Left lobe of liver (tissue), 2 donors: ENCODE results near the gene CRYAA. TPM values are rescaled to one million over a fixed set of nuclear protein-coding genes. Genes with fewer than 3 reads are reported as not detected.
"Not testable (repeated sequence)": the region's sequence is repeated elsewhere in the genome, so short reads cannot be mapped to it uniquely, and the experiment has no call there.

Experiments used
- ATAC-seq: fragments of 200-7000 bp; cut with Tn5 transposase; one replicate; pipeline ENCODE4 v1.9.1; 2020; ENCODE audit warnings: mild to moderate bottlenecking, moderate library complexity
- DNase-seq: peaks from one replicate; pipeline ENCODE4 v3.0.0-alpha.2; 2020; ENCODE audit warnings: low spot score
- total RNA-seq: library from RNA; stranded (reverse); gene quantifications from one replicate; pipeline ENCODE4 v1.2.1, GENCODE V29; 2021
- donor health status: DM: no; HTN: no; CAD: no; lungs with moderate emphysema.
- donor health status: DM: no; HTN: yes; CAD: no.

The CRYAA gene
- total RNA-seq = not detected

DNA sequence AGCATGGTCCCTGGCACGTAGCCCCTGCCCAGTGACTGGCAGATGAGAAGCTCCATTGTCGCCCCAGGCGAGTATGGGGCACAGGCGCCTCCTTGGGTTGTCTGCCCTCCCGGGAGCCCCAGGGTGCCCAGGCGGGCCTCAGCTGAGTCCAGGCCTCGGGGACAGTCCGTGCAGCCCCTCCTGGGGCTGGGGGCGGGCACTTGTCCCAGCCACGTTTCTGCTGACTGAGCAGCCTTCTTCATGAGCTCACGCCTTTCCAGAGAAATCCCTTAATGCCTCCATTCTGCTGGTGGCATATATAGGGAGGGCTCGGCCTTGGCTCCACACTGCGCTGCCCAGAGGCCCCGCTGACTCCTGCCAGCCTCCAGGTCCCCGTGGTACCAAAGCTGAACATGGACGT is at the start of gene CRYAA:
TSS of gene CRYAA (plus strand) at position 301 of the 400 bp plus-strand sequence. CDS start at position 393, 92 bp downstream.
- DNase-seq, ATAC-seq: not testable (repeated sequence)

DNA sequence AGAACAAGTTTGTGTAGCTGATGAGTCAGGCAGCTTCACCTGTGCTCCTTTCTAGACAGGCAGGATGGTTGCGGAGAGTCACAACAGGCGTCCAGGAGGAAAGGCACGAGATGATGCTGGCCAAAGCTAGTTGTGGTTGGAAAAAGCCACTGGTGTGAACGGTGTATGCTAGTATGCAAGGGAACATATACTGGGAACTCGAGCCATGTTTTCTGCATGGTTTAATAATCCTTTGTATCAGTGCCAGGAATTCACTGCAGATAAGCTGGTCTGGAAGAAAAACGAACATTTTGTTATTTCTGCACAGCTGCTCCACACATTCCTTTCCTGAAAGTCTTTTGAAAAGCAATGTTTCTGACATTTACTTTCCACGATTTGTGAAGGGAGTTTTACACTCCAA is 38.7 kb upstream of the CRYAA start:
- ATAC-seq, DNase-seq: not testable (repeated sequence)

DNA sequence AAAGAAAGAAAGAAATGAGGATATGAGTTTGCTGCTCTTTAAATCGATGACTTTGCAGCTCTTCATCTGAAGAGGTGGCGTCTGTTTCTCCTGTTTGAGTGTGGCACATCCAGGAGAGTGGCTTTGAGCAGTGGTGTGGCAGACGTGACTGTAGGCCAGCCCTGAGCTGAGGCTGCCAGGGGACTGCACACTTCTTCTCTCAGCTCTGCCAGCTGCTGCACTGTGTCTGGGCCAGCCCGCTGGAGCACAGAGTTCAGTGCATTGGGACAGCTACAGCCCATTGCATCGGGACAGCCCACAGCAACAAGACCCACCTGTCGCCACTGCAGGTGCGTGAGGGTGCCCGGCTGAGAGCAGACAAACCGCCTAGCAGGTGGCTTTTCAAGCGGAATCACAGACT is 34.3 kb upstream of the CRYAA start:
- not testable (repeated sequence) for ATAC-seq, DNase-seq

- peak; percentile 83 for ATAC-seq
- not testable (repeated sequence) for DNase-seq
These were observed 29.9 kb upstream of the CRYAA start for GRCh38 chr21:43138944-43139343.

- DNase-seq, ATAC-seq: not testable (repeated sequence)
These were observed 27.4 kb upstream of the CRYAA start for GRCh38 chr21:43141407-43141806.

DNA sequence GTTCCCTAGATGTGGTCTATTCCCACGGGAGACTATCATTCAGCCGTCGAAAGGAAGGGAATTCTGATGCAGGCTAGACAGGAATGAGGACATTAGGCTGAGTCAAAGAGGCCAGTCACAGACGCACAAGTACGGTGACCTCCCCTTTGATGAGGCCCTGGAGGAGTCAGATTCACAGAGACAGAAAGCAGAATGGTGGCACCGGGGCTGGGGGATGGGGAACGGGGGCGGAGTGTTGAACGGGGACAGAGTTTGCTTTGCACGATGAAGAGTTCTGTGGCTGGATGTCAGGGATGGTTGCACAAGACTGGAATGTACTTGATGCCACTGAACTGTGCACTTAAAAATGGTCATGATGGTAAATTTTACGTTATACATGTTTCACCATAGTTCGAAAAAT is 22.2 kb upstream of the CRYAA start:
- ATAC-seq = peak; percentile 58
- not testable (repeated sequence) for DNase-seq

DNA sequence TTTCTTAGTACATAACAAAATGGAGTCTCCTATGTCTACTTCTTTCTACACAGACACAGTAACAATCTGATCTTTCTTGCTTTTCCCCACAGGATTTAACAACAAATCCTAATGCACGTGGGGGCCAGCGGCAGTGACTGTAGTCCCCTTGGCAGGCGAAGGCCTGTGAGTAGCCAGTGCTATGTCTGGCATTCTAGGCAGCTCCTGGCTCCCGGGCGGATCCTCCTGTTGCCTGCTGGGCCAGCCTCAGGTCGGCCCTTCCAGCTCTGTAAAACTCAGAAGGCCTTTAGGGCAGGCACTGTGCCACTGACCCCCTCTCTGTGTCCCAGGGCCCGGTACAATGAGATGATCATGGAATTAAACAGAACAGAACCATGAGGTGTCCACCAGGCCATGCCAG is 20.8 kb upstream of the CRYAA start:
- not testable (repeated sequence) for ATAC-seq, DNase-seq

DNA sequence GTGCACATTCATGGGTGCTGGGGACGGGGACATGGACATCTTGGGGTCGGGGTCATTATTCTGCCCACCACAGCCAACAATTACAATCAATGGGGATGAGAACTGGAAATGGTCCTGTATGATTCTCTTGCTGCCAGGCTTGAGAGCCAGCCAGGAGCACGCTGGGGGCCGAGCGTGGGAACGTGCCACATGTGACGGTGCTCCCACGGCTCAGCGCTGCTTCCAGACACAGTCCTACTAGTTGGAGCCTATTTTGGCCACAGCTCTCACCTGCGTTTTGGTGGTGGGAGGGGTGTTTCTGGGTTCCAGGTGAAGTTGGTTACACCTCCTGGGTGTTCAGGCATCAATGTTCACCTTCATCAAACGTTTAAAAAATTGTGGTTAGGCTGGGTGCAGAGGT is 19.5 kb upstream of the CRYAA start:
- DNase-seq, ATAC-seq: not testable (repeated sequence)

- not testable (repeated sequence) for ATAC-seq, DNase-seq
These were observed 15.2 kb upstream of the CRYAA start for GRCh38 chr21:43153601-43154000.

GRCh38 chr21:43159279-43160175 is 9.3 kb upstream of the CRYAA start:
- ATAC-seq, DNase-seq: not testable (repeated sequence)

DNA sequence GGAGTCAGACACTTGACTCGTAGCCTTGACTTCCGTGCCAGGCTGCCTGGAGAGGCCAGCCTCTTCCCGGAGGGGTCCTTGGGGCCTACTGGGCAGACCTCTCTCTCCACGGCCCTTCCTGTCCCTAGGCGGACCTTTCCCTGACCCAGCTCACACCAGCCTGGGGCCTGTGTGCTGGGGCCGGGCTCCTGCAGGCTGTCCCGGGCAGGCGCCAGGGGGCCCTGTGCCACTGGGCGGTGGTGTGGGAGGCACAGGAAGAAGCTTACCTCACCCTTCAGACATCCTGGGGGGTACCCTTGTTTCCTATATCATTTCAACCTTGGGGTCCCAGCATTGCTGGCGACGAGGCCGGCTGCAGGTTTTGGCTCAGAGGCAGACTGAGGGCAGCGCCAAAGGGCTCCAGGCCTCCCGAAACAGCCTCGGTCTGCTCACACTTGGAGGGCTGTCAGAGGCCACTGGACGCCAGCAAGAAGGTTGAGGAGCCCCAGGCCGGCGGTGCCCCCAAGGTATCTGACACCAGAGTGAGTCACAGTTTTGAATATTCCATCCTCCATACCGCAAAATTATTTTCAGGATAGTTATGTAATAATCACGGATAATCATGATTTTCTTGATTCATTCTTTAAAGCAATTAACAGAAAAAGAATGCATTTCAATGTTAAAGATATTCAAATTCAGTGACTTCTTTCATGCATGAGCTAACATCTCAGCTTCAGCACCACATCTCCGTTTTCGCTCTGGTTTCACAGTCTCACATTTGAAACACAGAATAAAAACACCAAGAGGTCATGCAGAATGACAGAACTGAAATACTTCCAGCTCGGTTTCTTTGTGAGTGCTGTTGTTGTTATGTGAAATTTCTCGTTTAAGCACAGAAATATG is 6.7 kb upstream of the CRYAA start:
- not testable (repeated sequence) for DNase-seq, ATAC-seq

DNA sequence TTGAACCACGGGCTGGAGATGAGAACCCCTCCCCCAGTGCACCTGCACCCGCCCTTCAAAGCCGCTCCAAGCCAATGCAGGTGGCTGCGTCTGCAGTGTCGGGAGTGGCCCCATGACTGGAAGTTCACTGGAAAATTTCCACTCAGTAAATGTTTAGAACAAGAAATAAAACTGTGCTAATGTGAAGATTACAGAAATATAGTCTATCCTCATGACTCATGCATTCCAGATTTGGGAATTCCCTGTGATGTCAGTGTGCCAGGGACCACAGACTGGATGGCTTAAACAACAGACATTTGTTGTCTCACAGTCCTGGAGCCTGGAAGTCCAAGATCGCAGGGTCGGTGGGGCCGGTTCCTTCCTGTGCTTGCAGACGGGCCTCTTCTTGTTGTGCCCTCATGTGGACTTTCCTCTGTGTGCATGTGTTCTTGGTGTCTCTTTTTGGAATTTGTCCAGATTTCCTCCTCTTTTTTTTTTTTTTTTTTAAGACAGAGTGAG is 6.1 kb upstream of the CRYAA start:
- not testable (repeated sequence) for DNase-seq
- peak; percentile 28 for ATAC-seq

DNA sequence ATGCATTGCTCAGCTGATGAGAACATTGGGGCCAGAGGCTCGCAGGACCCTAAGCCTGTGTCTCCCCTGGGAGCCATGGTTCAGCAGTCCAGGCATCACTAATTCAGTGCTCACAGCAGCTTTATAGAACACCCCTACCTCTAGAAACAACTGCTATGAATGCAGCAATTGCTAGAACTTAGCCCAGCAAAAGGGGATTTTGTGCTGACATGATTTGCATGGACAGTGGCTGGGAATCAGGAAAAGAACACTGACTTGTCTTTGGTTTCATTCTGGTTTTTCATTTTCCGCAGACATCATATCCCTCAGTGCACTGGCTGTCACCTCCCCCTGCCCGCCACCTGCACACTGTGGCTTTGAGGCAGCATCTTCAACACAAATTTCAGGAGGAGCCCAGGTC is 4.0 kb upstream of the CRYAA start:
- DNase-seq, ATAC-seq: not testable (repeated sequence)

DNA sequence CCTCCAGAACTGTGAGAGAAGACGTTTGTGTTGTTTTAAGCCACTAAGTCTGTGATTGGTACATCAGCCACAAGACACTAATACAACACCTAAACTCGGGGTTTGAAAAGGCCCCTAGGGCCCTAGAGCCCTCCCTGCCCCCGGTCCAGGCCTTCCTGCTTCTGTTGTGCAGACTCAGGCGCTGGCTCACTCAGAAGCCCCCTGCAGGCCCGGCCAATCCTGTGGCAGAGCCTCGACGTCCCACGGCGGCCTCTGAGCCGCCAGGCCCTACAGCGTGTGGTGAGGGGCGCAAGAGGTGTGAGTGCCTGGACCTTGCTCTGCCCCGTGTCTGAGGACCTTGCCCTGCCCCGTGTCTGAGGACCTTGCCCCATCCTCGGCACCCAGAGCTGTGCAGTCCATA is 3.1 kb upstream of the CRYAA start:
- not testable (repeated sequence) for DNase-seq, ATAC-seq

DNA sequence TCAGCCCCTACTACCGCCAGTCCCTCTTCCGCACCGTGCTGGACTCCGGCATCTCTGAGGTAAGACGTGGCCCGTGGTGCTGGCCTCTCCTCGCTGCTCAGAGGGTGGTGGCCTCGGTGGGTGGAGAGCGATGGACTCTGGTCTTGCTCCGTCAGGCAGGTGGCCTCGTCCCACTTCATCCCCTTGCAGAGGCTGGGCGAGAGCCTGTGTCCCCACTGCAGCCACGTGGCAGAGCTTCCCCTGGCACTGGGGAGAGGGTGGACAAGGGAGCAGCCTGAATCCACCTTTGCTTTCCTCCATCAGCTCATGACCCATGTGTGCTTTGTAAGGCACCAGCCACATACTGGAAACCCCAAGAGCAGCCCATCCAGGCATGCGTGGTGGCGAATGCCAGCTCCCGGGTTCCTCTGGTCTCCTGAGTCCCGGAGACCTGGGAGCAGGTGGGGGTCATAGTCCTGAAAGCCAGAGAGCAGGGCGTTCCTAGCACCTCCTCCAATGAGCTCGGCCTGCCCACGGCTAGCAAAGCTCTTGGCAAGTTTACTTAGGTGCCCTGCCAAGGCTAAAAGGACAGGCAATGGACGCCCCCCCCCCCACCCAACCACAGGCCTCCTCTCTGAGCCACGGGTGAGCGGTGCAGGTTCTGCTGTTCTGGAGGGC is 550 bp downstream of the CRYAA start:
- DNase-seq = peak; percentile 46
- ATAC-seq = peak; percentile 67

GRCh38 chr21:43169891-43170290 is 1.1 kb downstream of the CRYAA start:
- peak; percentile 59 for ATAC-seq
- DNase-seq = not testable (repeated sequence)

DNA sequence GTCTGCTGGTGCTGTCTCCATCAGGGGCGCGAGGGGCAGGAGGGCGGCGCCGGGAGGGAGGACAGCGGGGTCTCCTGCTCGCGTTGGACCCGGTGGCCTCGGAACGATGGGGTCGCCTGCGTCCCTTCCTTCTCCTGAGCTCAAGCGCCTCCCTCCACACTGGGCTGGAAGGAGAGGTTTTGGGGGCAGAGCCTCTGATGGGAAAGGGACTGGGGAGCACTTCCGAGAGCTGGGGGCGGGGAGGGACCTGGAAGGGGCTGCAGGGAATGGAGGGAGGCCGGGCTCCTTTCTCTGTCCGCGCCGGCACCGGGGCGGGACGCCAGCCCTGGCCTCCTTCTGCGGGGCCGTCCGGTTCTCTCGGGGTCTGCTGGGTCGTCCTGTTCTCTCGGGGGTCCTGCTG is 4.0 kb downstream of the CRYAA start:
- ATAC-seq, DNase-seq: not testable (repeated sequence)

- not testable (repeated sequence) for ATAC-seq, DNase-seq
These were observed 4.6 kb downstream of the CRYAA start for GRCh38 chr21:43173438-43173837.

DNA sequence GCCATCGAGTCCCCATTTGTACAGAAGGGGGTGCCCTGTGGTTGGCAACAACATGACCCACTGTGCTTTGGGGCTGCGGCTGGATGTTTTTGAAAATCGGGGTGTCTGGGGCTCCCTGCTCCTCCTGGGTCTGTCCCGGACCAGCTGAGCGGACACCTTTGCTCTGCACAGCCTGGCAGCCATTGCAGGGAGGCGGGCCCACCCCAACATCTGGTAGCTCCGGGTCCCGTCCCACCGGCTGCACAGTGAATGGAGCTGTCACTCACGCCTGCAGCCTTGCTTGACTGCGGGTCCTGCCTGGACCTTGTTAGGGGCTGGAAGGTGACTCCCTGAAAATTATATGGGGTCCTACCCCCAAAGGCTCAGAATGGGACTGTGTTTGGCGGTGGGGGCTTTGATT is 5.1 kb downstream of the CRYAA start:
- ATAC-seq, DNase-seq: not testable (repeated sequence)

DNA sequence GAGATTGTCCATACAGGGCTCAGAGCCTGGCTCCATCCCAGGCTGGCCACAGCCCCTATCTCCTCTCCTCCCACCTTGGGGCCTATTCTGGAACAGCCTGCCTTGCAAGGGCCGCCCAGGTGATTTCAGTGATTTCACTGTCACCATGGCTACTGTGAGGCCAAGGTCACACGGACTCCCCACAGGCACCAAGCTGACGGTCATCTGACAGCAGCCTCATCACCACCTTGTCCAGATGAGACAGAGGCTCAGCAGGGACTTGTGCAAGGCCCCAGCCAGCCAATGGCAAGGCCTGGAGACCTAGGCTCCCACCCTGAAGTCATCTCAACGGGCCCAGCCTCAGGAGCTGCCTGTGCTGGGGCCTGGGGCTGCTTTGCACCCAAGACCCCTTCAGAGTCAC is 6.2 kb downstream of the CRYAA start:
- DNase-seq, ATAC-seq: not testable (repeated sequence)
